GM12878 (cell line): ENCODE results near the gene ACADS. TPM values are rescaled to one million over a fixed set of nuclear protein-coding genes. Genes with fewer than 3 reads are reported as not detected.

Source experiments
- ATAC-seq: fragments of 200-7000 bp; cut with Tn5 transposase; 3 replicates; pipeline ENCODE4 v1.9.1; 2020; ENCODE audit warnings: mild to moderate bottlenecking, moderate library complexity
- BruUV-seq: library from RNA; stranded (reverse); fragments of 400-500 nt; replicated peaks from 2 replicates; lab custom pipeline; 2021; lab: Mats Ljungman, UMichigan
- CTCF ChIA-PET: fragments of 300-600 bp; sonication (Branson Sonifier 250); formaldehyde crosslinking; extraction: SDS; loops from one replicate; lab custom pipeline; 2021; ENCODE audit warnings: inconsistent platforms; lab: Yijun Ruan, JAX
- POLR2A ChIA-PET: fragments of 350-600 bp; formaldehyde crosslinking; extraction: SDS; loops from one replicate; lab custom pipeline; 2021; ENCODE audit warnings: inconsistent platforms; lab: Charles Lee
- RAD21 ChIA-PET: fragments of 300-600 bp; sonication (Branson Sonifier 250); formaldehyde crosslinking; loops from one replicate; lab custom pipeline; 2023; ENCODE audit warnings: antibody characterized with exemption; ENCODE audit not compliant: unreplicated experiment; lab: Charles Lee
- SMC1A ChIA-PET: fragments of 300-600 bp; sonication (Branson Sonifier 250); formaldehyde crosslinking; loops from one replicate; lab custom pipeline; 2023; ENCODE audit not compliant: unreplicated experiment, uncharacterized antibody; lab: Charles Lee
- DNase-seq: peaks from one replicate; pipeline ENCODE4 v3.0.0-alpha.2; 2011; ENCODE audit warnings: low read depth, low spot score
- FAIRE-seq: peaks from 3 replicates; lab custom pipeline; 2011; peaks lifted over from hg19 to GRCh38; lab: Jason Lieb, UNC
- H2AFZ ChIP-seq: 2 replicates; pipeline ENCODE4 v1.6.0; 2011; ENCODE audit warnings: low read depth, low read length, control low read depth; ENCODE audit not compliant: control insufficient read depth
- H3K27ac ChIP-seq: 2 replicates; pipeline ENCODE4 v1.5.1; 2011; ENCODE audit warnings: control low read depth; ENCODE audit not compliant: control insufficient read depth, insufficient read depth
- H3K27me3 ChIP-seq, 2 experiments: replicated peaks in 1 of 2; 2 replicates each; pipeline versions ENCODE4 v1.6.0 to v1.6.1; 2011; ENCODE audit warnings: low read length in 1 of 2; ENCODE audit not compliant: control insufficient read depth in 2 of 2, insufficient read depth in 2 of 2
- H3K36me3 ChIP-seq, 2 experiments: 2 replicates each; pipeline ENCODE4 v1.5.1; 2011; ENCODE audit warnings: low read length in 1 of 2; ENCODE audit not compliant: control insufficient read depth in 2 of 2, insufficient read depth in 2 of 2
- H3K4me1 ChIP-seq: 2 replicates; pipeline ENCODE4 v1.6.1; 2011; ENCODE audit warnings: mild to moderate bottlenecking, low read length, moderate library complexity, mixed read lengths; ENCODE audit not compliant: control insufficient read depth, insufficient read depth
- H3K4me2 ChIP-seq: 2 replicates; pipeline ENCODE4 v1.6.0; 2011; ENCODE audit warnings: control low read depth; ENCODE audit not compliant: control insufficient read depth, insufficient read depth
- H3K4me3 ChIP-seq: fragments of 200-600 bp; sonication (generic); 2 replicates; pipeline ENCODE4 v1.5.1; 2016
- H3K79me2 ChIP-seq: 2 replicates; pipeline ENCODE4 v1.6.0; 2011; ENCODE audit warnings: low read length; ENCODE audit not compliant: control insufficient read depth, insufficient read depth
- H3K9ac ChIP-seq: 2 replicates; pipeline ENCODE4 v1.8.0; 2011; ENCODE audit warnings: low read length, control low read depth, mixed read lengths; ENCODE audit not compliant: control insufficient read depth, insufficient read depth
- H3K9me3 ChIP-seq: replicated peaks from 3 replicates; pipeline ENCODE4 v1.5.1; 2011; ENCODE audit warnings: mild to moderate bottlenecking, low read length; ENCODE audit not compliant: control insufficient read depth, insufficient read depth
- H4K20me1 ChIP-seq: 2 replicates; pipeline ENCODE4 v1.6.0; 2011; ENCODE audit not compliant: control insufficient read depth, insufficient read depth
- GATAD2B ChIP-seq: fragments of 450-650 bp; conservative IDR thresholded peaks from 2 replicates; pipeline ENCODE4 v1.6.1; 2017; ENCODE audit warnings: low read depth, mild to moderate bottlenecking, moderate library complexity
- NFIC ChIP-seq: IDR thresholded peaks from 2 replicates; pipeline ENCODE4 v1.6.1; 2012; ENCODE audit warnings: low read depth, mild to moderate bottlenecking, inconsistent platforms, low read length, moderate library complexity
- POLR2A ChIP-seq: IDR thresholded peaks from 2 replicates; pipeline ENCODE4 v1.6.1; 2011; ENCODE audit warnings: low read depth, mild to moderate bottlenecking, low read length
- SP1 ChIP-seq: IDR thresholded peaks from one replicate; pipeline ENCODE4 v1.6.1; 2011; ENCODE audit warnings: low read depth, low read length
- SUPT20H ChIP-seq: IDR thresholded peaks from 2 replicates; pipeline ENCODE4 v1.6.1; 2011; ENCODE audit warnings: low read depth, mild to moderate bottlenecking, low read length, moderate library complexity, borderline replicate concordance; ENCODE audit not compliant: control insufficient read depth
- SUZ12 ChIP-seq: fragments of 200-600 bp; sonication (generic); IDR thresholded peaks from one replicate; pipeline ENCODE4 v1.6.1; 2018; ENCODE audit warnings: antibody characterized with exemption, mild to moderate bottlenecking; ENCODE audit not compliant: unreplicated experiment
- WGBS: methylation state at CpG from one replicate; pipeline ENCODE4 v1.1.6; 2016; ENCODE audit warnings: low lambda C conversion rate; ENCODE audit not compliant: insufficient replicate concordance, insufficient coverage; ENCODE audit errors: missing lambda C conversion rate; 5-methylcytosine and 5-hydroxymethylcytosine counted together
- in situ Hi-C: fragments of 300-500 bp; cut with MboI; formaldehyde crosslinking; loops from 9 replicates; pipeline ENCODE4 v1.14.3; 2018; ENCODE audit warnings: mixed read lengths
- intact Hi-C: fragments of 100-400 bp; cut with micrococcal nuclease; formaldehyde crosslinking; loops from one replicate; pipeline ENCODE4 v1.14.2; 2022; ENCODE audit not compliant: unreplicated experiment
- polyA plus RNA-seq, 11 experiments: library from polyadenylated mRNA; depleted of rRNA in 4 of 11; unstranded in 6 of 11; stranded (reverse) in 5 of 11; fragments of >200 nt; fragmentation: Nextera tagmentation in 4 of 11; fragmentation: Illumina TruSeq in 1 of 11; extraction: Ambion mirVana in 4 of 11; extraction: Trizol in 1 of 11; gene quantifications; 1 replicate in 1 of 11; 2 replicates in 10 of 11; pipeline versions ENCODE4 v1.2.1 to v1.2.3, GENCODE V29; 2011 to 2016; ENCODE audit warnings: inconsistent platforms in 2 of 11, missing spikeins in 2 of 11, low read depth in 1 of 11
- total RNA-seq, 4 experiments: library from RNA; depleted of rRNA in 3 of 4; stranded (reverse); fragments of >200 nt in 3 of 4; fragmentation: Illumina TruSeq in 1 of 4; extraction: Trizol in 1 of 4; gene quantifications; 2 replicates each; pipeline versions ENCODE4 v1.2.1 to v1.2.3, GENCODE V29; 2013 to 2021

Gene ACADS
- total and polyA plus RNA-seq, 10 of the 15 experiments (the other 5 are each of a cell fraction or from before 2014, with no cell fraction given), result 0.05 to 18.1 (median 10.2) TPM

GRCh38 chr12:120762086-120762485 is 36.5 kb downstream of the ACADS start:
- Histone ChIP-seq H3K36me3 (peaks cover 13 to 21% of the 10 kb centered on the region in 2 experiments), H3K4me2 (no peak overlapping the region), H4K20me1 (no peaks in the 10 kb centered on the region), H3K9ac (no peak overlapping the region), H3K4me3 (no peak overlapping the region), H3K79me2 (no peaks in the 10 kb centered on the region), H3K27me3 (no peaks in the 10 kb centered on the region), H3K27ac (no peak overlapping the region), H2AFZ (no peak overlapping the region), H3K4me1 (no peaks in the 10 kb centered on the region), H3K9me3 (no peaks in the 10 kb centered on the region)
- FAIRE-seq (no peak), ATAC-seq (no peak), DNase-seq (no peak)
- no TSS peak for BruUV-seq
- WGBS, result 99% methylated on average over 6 of the region's 6 CpGs
- in situ Hi-C loops (no loop called here), intact Hi-C loops (no loop called here)
- TF ChIP-seq SP1 (no peak), SUPT20H (no peak), SUZ12 (no peak)
- ChIA-PET POLR2A (no interaction called here), CTCF (no interaction called here), RAD21 (no interaction called here), SMC1A (interaction anchor here (0.8 to 1.4 kb wide), 3 partner anchors 24 to 210 kb away, joined by 3 to 4 read pairs (median 3); no protein-coding TSS in a partner anchor)

DNA sequence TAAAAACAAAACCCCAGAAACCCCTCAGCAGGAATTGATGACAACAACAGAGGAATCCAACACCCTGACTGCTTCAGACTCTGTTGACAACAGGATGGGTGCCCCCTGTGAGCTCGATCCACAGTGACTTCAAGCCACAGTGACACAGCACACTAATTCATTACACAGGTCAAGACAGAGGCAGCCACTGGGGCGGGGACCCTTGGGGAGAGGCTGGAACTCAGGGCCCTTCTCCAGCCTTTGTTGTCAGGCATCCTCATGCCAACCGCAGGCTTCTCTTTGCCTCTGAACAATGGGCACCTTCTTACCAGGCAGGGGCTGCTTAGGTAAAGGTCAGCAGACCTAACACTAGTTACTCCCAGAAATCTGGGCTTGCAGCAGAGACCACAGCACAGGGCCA is 37.6 kb downstream of the ACADS start:
- no peak overlapping the region for H3K9ac ChIP-seq
- no peaks in the 10 kb centered on the region for H4K20me1 ChIP-seq
- DNase-seq (no peak), FAIRE-seq (no peak), ATAC-seq (no peak)
- intact Hi-C loops, result no loop called here
- in situ Hi-C loops, result no loop called here
- H3K9me3 ChIP-seq, result no peaks in the 10 kb centered on the region
- SMC1A ChIA-PET, result interaction anchor here (0.9 to 1.7 kb wide), 2 partner anchors 116 to 209 kb away, joined by 3 to 4 read pairs; no protein-coding TSS in a partner anchor
- H3K79me2 ChIP-seq, result no peaks in the 10 kb centered on the region
- H3K4me2 ChIP-seq, result no peak overlapping the region
- RAD21 ChIA-PET, result interaction anchor here (0.6 kb wide), 1 partner anchor 208 kb away, joined by 3 read pairs; no protein-coding TSS in a partner anchor
- no TSS peak for BruUV-seq
- CTCF ChIA-PET, result interaction anchor here (0.8 kb wide), 1 partner anchor 94 kb away, joined by 3 read pairs; no protein-coding TSS in a partner anchor
- H2AFZ ChIP-seq, result no peak overlapping the region
- POLR2A ChIA-PET, result no interaction called here
- TF ChIP-seq GATAD2B (no peak), NFIC (no peak), POLR2A (no peak)
- no peak overlapping the region for H3K4me3 ChIP-seq
- no peak overlapping the region for H3K27ac ChIP-seq
- H3K4me1 ChIP-seq, result no peaks in the 10 kb centered on the region
- 83% methylated on average over 3 of the region's 3 CpGs for WGBS
- peaks cover 19 to 25% of the 10 kb centered on the region in 2 experiments for H3K36me3 ChIP-seq
- no peaks in the 10 kb centered on the region for H3K27me3 ChIP-seq
